Activated CD8-positive, alpha-beta memory T cell treated with anti-CD3 and anti-CD28 coated beads for 1 hour (primary cell): ENCODE measurements around the gene BRMS1.
"Not testable (repeated sequence)": the region's sequence is repeated elsewhere in the genome, so short reads cannot be mapped to it uniquely, and the experiment has no call there.

Experiments used
- DNase-seq, 2 donors: peaks; one replicate each; pipeline ENCODE4 v3.0.0-alpha.2; 2020; ENCODE audit warnings: low read depth in 1 of 2; ENCODE audit errors: extremely low read depth in 1 of 2

Gene BRMS1

DNA sequence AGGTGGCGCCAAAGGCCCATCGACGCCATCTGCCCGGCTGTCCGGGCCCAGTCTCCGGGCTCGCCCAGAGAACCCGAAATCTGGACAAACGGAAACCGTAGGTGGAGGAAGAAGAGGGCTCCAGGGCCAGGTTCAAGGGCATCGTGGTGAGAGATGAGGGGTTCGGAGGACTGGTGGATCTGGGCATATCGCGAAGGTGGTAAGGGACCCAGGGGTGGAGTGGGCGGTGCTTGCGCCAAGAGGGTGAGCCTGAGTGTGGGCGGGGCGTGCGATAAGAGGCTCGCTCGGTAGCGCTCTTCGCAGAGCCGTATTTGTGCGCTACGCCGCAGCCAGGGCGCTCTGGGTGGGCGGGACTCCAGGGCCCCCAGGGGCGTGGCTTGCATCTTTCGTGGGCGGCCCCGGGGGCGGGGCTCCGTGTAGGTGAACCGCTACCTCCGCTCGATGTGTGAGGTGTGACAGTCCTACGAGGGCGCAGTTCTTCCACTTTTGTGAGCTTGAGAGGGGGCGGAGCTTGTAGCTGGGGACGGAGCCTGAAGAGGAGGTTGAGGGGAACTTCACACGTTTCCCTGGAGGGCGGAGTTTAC lies 32.8 kb downstream of the BRMS1 start:
- DNase-seq: peak; percentile 96 to 98

DNA sequence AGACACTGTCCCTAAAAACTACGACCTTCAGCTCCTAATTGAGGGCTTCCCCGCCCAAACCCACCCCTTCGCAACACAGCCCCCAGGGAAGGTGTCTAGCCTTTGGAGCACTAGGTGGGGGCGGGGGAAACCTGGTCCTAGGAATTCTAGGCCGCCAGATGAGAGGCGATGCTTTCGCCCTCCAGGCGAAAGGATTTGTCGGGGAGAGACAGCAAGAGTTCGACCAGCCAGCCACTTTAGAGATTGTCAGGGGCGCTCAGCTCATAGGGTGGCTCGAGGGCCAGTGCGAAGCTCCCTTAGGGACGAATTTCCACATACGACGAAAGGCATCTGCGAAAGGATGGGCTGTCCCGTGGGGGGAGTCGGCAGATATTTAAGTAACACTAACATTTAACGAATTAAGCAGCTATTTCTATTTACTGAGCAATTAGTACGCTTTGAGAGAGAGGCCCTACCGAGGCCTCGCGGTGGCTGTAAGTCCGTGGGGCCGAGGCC lies 33.4 kb downstream of the BRMS1 start:
- no peak for DNase-seq

DNA sequence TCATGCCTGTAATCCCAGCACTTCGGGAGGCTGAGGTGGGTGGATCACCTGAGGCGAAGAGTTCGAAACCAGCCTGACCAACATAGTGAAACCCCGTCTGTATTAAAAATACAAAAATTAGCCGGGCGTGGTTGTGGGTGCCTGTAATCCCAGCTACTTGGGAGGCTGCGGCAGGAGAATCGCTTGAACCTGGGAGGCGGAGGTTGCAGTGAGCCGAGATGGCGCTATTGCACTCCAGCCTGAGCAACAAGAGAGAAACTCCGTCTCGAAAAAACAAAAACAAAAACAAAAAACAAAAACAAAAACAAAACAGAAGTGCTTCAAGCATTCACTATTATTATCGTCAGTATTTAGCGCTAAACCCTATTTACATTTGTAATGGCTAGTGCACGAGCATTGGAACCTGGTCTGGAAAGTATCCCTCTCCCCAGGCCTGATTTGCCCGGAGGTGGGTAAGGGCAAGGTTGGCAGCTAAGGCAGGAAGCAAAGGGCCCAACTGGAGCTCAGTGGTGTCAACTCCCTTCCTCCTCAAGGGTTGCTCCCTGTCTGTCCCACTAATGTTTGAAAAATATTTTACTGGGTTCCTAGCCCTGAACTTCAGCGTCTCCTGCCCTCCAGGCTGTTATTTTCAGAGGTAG lies 34.0 kb downstream of the BRMS1 start:
- not testable (repeated sequence) for DNase-seq

DNA sequence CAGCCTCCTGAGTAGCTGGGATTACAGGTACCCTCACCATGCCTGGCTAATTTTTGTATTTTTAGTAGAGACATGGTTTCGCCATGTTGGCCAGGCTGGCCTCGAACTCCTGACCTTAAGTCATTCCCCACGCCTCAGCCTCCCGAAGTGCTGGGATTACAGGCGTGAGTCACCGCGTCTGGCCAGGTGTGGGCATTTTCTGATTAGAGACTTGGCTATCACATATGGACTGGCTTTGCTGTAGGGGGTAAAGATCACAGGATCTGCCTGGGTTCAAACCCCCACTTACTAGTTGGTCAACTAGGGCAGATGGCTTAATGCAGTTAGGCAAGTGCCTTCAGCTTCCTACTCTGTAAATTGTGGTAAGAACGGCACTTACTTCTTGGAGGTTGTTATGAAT lies 34.6 kb downstream of the BRMS1 start:
- DNase-seq: no peak

DNA sequence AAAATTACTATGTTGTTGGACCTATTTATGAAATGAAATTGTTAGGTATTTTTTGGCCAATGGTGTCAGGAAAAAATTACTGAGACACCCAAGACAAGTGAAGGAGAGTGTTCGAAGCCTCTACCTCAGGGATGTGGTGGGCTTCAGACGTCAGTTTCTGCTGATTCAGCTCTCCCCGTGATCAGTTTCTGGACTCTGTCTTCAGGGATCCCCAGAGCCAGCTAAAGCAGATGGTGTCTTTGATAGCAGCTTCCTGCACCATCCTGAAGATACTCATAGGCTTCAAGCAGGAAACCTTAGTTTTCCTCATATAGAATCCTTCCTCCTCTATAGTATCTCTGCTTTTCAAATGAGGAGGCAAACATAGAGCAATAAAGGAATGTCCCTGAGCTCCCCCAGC lies 35.4 kb downstream of the BRMS1 start:
- DNase-seq: no peak

GRCh38 chr11:66302656-66303055 lies 42.2 kb downstream of the BRMS1 start:
- DNase-seq: no peak

GRCh38 chr11:66299186-66299585 lies 45.7 kb downstream of the BRMS1 start:
- no peak for DNase-seq

DNA sequence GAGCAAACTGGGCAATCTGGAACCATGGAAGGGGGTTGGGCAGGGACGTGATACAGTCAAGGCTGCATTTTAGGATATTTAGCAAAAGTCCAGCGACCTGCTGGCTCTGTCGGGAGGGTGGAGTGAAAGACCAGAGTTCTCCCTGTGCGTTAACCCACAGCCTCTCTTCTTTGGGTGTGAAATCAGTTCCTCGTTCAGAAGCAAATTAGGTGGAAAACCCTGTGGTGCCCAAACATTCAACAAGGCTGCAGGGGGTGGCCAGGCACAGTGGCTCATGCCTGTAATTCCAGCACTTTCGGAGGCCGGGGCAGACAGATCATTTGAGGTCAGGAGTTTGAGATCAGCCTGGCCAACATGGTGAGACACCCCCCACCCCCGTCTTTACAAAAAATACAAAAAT lies 47.3 kb downstream of the BRMS1 start:
- no peak for DNase-seq

- DNase-seq: no peak
Observed at GRCh38 chr11:66294626-66295620, 50.0 kb downstream of the BRMS1 start.

DNA sequence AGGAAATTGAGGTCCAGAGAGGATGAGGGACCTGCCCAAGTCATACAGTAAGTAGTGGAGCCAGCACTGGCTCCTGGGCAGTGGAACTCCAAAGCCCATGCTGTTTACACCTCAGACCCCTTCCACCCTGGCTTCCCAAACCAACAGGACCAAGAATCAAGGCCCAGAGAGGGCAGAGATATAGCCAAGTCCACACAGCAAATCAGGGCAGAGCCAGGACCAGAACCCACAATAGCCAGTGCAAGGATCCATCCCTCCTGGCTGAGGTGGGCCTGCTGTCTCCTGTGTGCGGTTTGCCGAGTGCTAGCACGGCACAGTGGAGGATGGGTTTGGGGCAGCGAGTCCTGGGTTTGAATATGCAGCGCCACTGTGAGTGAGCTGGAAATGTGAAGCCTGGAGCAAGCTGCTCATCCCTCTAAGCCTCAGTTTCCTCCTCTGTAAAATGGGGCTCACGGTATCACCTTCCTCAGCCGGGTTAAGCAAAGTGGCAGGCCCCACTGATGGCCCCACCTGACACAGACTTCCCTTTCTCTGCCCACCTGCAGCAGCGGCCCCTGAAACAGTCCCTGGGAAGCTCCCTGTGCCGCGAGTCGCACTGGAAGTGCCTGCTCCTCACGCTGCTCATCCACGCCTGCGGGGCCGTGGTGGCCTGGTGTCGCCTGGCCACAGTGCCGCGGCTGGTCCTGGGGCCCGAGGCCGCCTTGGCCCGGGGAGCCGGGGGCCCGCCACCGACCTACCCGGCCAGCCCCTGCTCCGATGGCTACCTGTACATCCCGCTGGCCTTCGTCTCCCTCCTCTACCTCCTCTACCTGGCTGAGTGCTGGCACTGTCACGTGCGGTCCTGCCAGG lies 50.9 kb downstream of the BRMS1 start:
- DNase-seq: no peak

DNA sequence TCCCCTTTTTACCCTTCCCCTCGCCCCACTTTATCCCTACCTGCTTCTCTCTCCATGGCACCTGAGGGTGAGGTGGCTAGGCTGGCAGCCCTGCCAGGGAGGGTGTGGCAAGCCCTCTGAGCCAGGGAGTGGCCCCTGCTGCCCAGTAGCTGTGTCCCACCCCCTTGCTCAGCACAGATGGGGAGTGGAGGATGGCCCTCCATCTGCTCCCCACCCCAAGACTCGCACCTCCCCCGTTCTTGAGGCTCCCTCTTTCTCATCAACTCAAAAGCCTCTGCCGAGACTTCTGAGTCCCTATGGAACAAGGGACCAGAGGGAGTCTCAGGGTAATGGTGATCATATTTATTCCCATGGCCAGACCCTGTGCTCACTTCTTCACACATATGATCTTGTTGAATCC lies 51.6 kb downstream of the BRMS1 start:
- no peak for DNase-seq

DNA sequence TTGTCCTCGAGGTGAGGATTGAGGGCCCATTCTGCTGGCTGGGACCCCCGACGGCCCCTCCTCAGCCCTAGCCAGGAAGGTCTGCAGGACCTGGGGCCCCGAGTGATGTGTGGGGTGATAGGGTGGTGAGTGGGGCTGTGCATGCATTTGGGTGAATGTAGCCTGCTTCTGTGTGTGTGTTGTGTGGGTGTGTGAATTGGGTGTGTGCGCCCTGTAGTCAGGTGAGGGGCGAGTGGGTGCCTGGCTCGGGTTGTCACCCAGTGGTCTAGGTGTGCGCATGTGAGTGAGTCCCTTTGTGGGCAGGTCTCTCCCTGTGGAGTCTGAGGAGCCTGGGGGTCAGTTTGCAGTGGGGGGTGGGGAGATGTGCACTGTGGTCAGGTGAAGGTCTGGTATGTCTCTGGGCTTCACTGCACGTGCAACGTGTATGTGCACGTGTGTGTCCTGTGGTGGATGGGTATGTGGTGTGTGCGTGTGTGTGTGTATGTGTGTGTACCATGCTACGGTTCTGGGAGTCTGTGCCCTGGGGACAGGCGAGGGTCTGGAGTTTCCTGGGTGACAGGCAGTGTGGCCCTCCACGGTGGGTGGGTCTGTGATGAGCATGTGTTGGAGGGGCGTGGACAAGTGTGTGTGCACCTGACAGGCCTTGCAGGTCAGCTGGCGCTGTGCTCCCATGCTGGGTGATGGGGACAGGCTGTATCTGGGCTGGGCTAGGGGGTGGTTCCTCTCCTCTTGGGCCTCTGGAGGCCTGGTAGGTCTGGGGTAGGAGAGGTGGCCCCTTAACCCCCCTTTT lies 52.2 kb downstream of the BRMS1 start:
- DNase-seq: no peak

- DNase-seq: no peak
Observed at GRCh38 chr11:66291706-66292542, 53.0 kb downstream of the BRMS1 start, which contains the start of gene TMEM151A. Gene TMEM151A, plus strand, starts transcription at chr11:66291894. Its CDS starts 120 bp downstream, at chr11:66292014.

DNA sequence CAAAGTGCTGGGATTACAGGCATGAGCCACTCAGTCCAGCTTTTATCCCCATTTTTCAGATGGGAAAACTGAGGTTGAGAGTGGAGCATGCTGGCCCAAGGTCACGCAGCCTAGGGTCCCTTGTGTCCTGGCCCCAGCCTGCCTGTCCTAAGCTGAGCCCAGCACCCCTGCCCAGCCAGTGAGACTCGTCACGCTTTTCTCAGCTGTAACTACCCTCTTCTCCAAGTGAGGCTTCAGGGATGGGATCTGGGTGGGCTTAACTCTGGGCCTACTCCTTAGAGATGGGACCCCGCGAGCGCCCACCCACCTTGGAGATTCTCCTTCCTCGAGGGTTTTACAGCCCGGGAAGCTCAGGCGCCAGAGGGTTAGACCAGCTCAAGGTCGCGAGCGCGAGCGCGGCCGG lies 53.6 kb downstream of the BRMS1 start:
- no peak for DNase-seq

- DNase-seq: no peak
Observed at GRCh38 chr11:66290330-66290621, 54.6 kb downstream of the BRMS1 start.

DNA sequence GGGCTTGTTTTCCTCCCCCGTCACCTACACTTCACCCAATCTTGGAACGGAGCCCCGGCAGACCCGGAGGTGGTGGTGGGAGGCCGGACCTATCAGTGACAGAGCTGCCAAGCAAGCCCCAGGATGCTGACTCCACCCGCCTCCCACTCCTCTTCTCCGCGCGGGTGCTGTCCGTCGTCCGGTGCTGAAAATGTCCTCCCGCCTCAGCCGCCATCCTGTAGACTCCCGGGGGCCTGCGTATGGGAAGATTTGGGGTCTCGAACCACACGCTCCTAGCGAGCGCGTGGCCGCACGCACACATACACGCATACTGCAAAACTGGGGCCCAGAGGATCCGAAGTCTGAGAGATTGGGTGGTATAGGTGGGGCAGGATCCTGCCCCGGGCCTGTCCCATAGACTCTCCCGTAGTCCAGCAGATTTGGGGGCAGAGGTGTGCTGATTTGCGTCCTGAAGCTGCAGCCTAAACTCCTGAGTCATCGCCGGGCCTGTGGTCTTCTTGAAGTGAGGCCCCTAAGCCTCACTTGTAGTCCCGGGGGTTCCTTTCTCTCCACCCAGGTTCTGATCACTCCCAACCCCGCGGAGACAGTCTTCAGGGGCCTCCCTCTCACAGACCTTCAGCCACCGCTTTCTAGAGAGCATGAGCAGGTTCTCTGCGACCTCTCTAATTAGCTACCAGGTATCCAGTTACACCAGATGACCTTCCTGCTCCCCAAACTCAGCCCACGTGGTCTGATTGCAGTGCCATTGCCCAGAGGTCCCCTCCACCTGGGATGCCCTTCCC lies 55.2 kb downstream of the BRMS1 start:
- DNase-seq: peak in 1 of 2 donors; percentile 51

DNA sequence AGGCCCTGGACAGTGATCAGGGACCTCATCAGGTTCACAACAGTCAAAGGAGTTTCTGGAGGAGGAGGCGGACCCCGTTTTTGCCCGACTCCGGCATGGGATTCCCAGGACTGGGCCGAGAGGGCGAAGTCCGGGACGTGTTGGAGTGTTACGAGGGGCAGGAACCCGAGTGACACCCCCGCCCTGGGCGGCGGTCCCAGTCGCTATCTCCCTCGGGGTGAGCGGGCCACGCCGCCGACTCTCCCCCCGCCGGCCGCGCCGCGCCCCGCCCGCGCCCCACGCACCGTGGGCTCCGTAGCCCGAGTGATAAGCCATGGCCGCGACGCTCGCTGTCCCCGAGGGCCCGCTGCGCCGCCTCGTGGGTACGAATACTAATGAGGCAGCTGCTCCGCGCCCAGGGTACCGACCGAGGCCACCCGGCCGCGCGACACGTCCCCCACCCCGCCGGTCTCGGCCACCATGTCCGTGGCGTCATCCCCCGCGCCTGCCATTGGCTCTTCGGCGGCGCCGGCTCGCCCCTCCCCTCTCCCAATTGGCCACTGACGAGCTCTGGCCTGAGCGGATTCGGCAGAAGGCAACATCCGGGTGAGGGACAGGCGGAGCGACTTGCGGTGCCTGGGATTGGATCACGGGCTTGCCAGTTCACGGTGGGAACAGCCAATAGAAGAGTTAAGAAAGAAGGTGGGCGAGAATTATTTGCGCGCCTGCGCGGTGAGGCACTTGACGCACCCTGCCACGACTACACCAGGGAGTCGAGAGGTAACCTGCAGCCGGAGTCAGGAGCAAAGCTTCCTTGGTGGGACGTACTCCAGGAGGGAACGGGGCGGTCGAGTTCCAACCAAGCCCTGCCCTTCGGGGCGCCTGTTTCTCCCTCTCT lies 56.0 kb downstream of the BRMS1 start, which contains the start of gene YIF1A:
Gene YIF1A (minus strand): TSS at position 473 of the 877 bp plus-strand sequence. CDS start 158 bp downstream, at position 315.
- peak; percentile 95 to 97 for DNase-seq
